Keratinocyte (primary cell): ENCODE results near the gene PERP. TPM values are rescaled to one million over a fixed set of nuclear protein-coding genes. Genes with fewer than 3 reads are reported as not detected.

Source experiments
- DNase-seq: peaks from one replicate; pipeline ENCODE4 v3.0.0-alpha.2; 2011; ENCODE audit warnings: low read depth, missing footprints, low spot score
- FAIRE-seq: peaks from 2 replicates; lab custom pipeline; 2011; peaks lifted over from hg19 to GRCh38; lab: Jason Lieb, UNC
- H2AFZ ChIP-seq: 2 replicates; pipeline ENCODE4 v1.6.0; 2012; ENCODE audit warnings: low read length, control low read depth, inconsistent platforms; ENCODE audit not compliant: control insufficient read depth
- H3K27ac ChIP-seq: 2 replicates; pipeline ENCODE4 v1.5.1; 2011; ENCODE audit warnings: low read length; ENCODE audit not compliant: control insufficient read depth, insufficient read depth
- H3K27me3 ChIP-seq: 3 replicates; pipeline ENCODE4 v1.6.0; 2011; ENCODE audit warnings: low read length; ENCODE audit not compliant: control insufficient read depth, insufficient read depth; ENCODE audit errors: extremely low read depth
- H3K36me3 ChIP-seq, 2 experiments: 2 replicates in 1 of 2; 3 replicates in 1 of 2; pipeline ENCODE4 v1.5.1; 2011; ENCODE audit warnings: low read length in 2 of 2, mild to moderate bottlenecking in 1 of 2; ENCODE audit not compliant: control insufficient read depth in 2 of 2, insufficient read depth in 2 of 2; ENCODE audit errors: extremely low read depth in 1 of 2
- H3K4me1 ChIP-seq: 3 replicates; pipeline ENCODE4 v1.5.1; 2011; ENCODE audit warnings: low read length; ENCODE audit not compliant: control insufficient read depth, insufficient read depth; ENCODE audit errors: extremely low read depth
- H3K4me2 ChIP-seq: 3 replicates; pipeline ENCODE4 v1.6.0; 2011; ENCODE audit warnings: low read depth, low read length; ENCODE audit not compliant: control insufficient read depth, insufficient read depth; ENCODE audit errors: extremely low read depth
- H3K4me3 ChIP-seq, 3 experiments: fragments of 200-600 bp in 1 of 3; sonication (generic) in 1 of 3; 2 replicates in 2 of 3; 3 replicates in 1 of 3; pipeline ENCODE4 v1.5.1; 2011 to 2016; ENCODE audit warnings: low read length in 3 of 3, mild to moderate bottlenecking in 3 of 3, control low read depth in 2 of 3, inconsistent platforms in 1 of 3, low read depth in 1 of 3, mixed read lengths in 1 of 3, mixed run types in 1 of 3, moderate library complexity in 1 of 3; ENCODE audit not compliant: control insufficient read depth in 2 of 3, insufficient read depth in 2 of 3; ENCODE audit errors: extremely low read depth in 1 of 3
- H3K79me2 ChIP-seq: 2 replicates; pipeline ENCODE4 v1.6.0; 2012; ENCODE audit warnings: low read length; ENCODE audit not compliant: control insufficient read depth, insufficient read depth
- H3K9ac ChIP-seq: 3 replicates; pipeline ENCODE4 v1.6.0; 2011; ENCODE audit warnings: low read length; ENCODE audit not compliant: control insufficient read depth, insufficient read depth; ENCODE audit errors: extremely low read depth
- H3K9me1 ChIP-seq: 3 replicates; pipeline ENCODE4 v1.6.0; 2011; ENCODE audit warnings: low read length; ENCODE audit not compliant: control insufficient read depth, insufficient read depth; ENCODE audit errors: extremely low read depth
- H3K9me3 ChIP-seq: 2 replicates; pipeline ENCODE4 v1.5.1; 2012; ENCODE audit warnings: low read depth, low read length; ENCODE audit not compliant: control insufficient read depth
- H4K20me1 ChIP-seq: 3 replicates; pipeline ENCODE4 v1.6.0; 2011; ENCODE audit warnings: low read length; ENCODE audit not compliant: control insufficient read depth, insufficient read depth; ENCODE audit errors: extremely low read depth
- CTCF ChIP-seq, 3 experiments: IDR thresholded peaks in 1 of 3; conservative IDR thresholded peaks in 1 of 3; optimal IDR thresholded peaks in 1 of 3; 2 replicates in 2 of 3; 3 replicates in 1 of 3; pipeline versions ENCODE3 to v1.5.1; 2011; ENCODE audit warnings: low read length in 3 of 3, mild to moderate bottlenecking in 3 of 3, moderate library complexity in 2 of 3, control low read depth in 1 of 3, inconsistent platforms in 1 of 3; ENCODE audit not compliant: insufficient read depth in 2 of 3; ENCODE audit errors: extremely low read depth in 1 of 3
- EZH2 ChIP-seq: IDR thresholded peaks from one replicate; pipeline ENCODE4 v1.6.1; 2012; ENCODE audit warnings: inconsistent platforms, mild to moderate bottlenecking, low read length, moderate library complexity
- dilution Hi-C: fragments of 300-500 bp; cut with MboI; formaldehyde crosslinking; loops from one replicate; pipeline ENCODE4 v1.7.0; 2020; ENCODE audit warnings: low sequenced_read_pairs; ENCODE audit not compliant: extremely low pct_ligation_motif_present
- polyA plus RNA-seq, 5 experiments: library from polyadenylated mRNA; depleted of rRNA in 3 of 5; stranded (reverse) in 3 of 5; stranded (forward) in 1 of 5; unstranded in 1 of 5; fragments of >200 nt; gene quantifications; 1 replicate in 1 of 5; 2 replicates in 3 of 5; 3 replicates in 1 of 5; pipeline versions ENCODE4 v1.2.1 to v1.2.3, GENCODE V29; 2011 to 2012; ENCODE audit warnings: missing spikeins in 2 of 5, low read depth in 1 of 5, low replicate concordance in 1 of 5

PERP gene
- polyA plus RNA-seq, 1 donor (not counting 4 experiments of a cell fraction or from before 2014, with no cell fraction given) = 525 TPM

- FAIRE-seq = no peak
These were observed 13.6 kb downstream of the PERP start for GRCh38 chr6:138093632-138094031.

GRCh38 chr6:138092686-138093085, 14.5 kb downstream of the PERP start:
- no peak for FAIRE-seq
- dilution Hi-C loops = no loop called here

More at GRCh38 chr6:138093632-138094031, 13.6 kb downstream of the PERP start:
- H2AFZ ChIP-seq = no peak overlapping the region
- peaks cover 62% of the 10 kb centered on the region for H3K79me2 ChIP-seq
- TF ChIP-seq EZH2 = no peak
- TF ChIP-seq CTCF (optimal IDR thresholded peaks at IDR 0.05 in 1 of 3, IDR thresholded peaks at IDR 0.05 in 1 of 3, conservative IDR thresholded peaks at IDR 0.05 in 1 of 3; ENCODE audit: extremely low read depth in 1 of 3, insufficient read depth in 2 of 3, low read length in 3 of 3) = no peak
- no peaks in the 10 kb centered on the region for H3K27me3 ChIP-seq
- no peak overlapping the region for H3K9ac ChIP-seq
- peaks cover 27% of the 10 kb centered on the region for H3K4me1 ChIP-seq
- peaks cover 14 to 42% of the 10 kb centered on the region in 2 experiments for H3K36me3 ChIP-seq
- H3K27ac ChIP-seq = no peak overlapping the region
- H3K9me1 ChIP-seq = no peaks in the 10 kb centered on the region
- dilution Hi-C loops = no loop called here
- no peak overlapping the region for H3K4me3 ChIP-seq
- H3K9me3 ChIP-seq = no peaks in the 10 kb centered on the region
- no peak overlapping the region for H3K4me2 ChIP-seq
- peaks cover 5% of the 10 kb centered on the region for H4K20me1 ChIP-seq
- DNase-seq = no peak

More at GRCh38 chr6:138092686-138093085, 14.5 kb downstream of the PERP start:
- DNase-seq = no peak
- no peak overlapping the region for H3K4me2 ChIP-seq
- no peaks in the 10 kb centered on the region for H3K9me3 ChIP-seq
- peaks cover 52% of the 10 kb centered on the region for H3K79me2 ChIP-seq
- TF ChIP-seq CTCF (optimal IDR thresholded peaks at IDR 0.05 in 1 of 3, IDR thresholded peaks at IDR 0.05 in 1 of 3, conservative IDR thresholded peaks at IDR 0.05 in 1 of 3; ENCODE audit: extremely low read depth in 1 of 3, insufficient read depth in 2 of 3, low read length in 3 of 3) = no peak
- no peak for TF ChIP-seq EZH2
- peaks cover 31% of the 10 kb centered on the region for H3K4me1 ChIP-seq
- no peak overlapping the region for H3K9ac ChIP-seq
- peaks cover 11 to 33% of the 10 kb centered on the region in 2 experiments for H3K36me3 ChIP-seq
- H3K27me3 ChIP-seq = no peaks in the 10 kb centered on the region
- H3K9me1 ChIP-seq = no peaks in the 10 kb centered on the region
- no peaks in the 10 kb centered on the region for H4K20me1 ChIP-seq
- H2AFZ ChIP-seq = no peak overlapping the region
- H3K27ac ChIP-seq = no peak overlapping the region
- no peak overlapping the region for H3K4me3 ChIP-seq
